Psoas muscle (tissue), 8 donors: ENCODE measurements around the gene CSF3R. TPM values are rescaled to one million over a fixed set of nuclear protein-coding genes. Genes with fewer than 3 reads are reported as not detected.
A peak's percentile ranks its signal among the peaks of the same experiment; 100 is the strongest.

Experiments used
- ATAC-seq, 4 donors: fragments of 200-7000 bp; cut with Tn5 transposase; one replicate each; pipeline ENCODE4 v1.9.1; 2020; ENCODE audit warnings: moderate library complexity in 3 of 4, mild to moderate bottlenecking in 2 of 4
- DNase-seq, 2 donors: peaks; one replicate each; pipeline ENCODE4 v3.0.0-alpha.2; 2020
- H3K27ac ChIP-seq: fragments of 200-600 bp; one replicate; pipeline ENCODE4 v1.8.0; 2022
- H3K27me3 ChIP-seq, 3 donors: fragments of 200-600 bp in 1 of 3; one replicate each; pipeline versions ENCODE4 v1.6.1 to v1.8.0; 2013 to 2022; ENCODE audit warnings: low read length in 2 of 3, mild to moderate bottlenecking in 2 of 3, moderate library complexity in 1 of 3; ENCODE audit not compliant: insufficient read depth in 3 of 3
- H3K36me3 ChIP-seq, 2 donors: fragments of 200-600 bp in 1 of 2; one replicate each; pipeline versions ENCODE4 v1.6.1 to v1.8.0; 2013 to 2022; ENCODE audit warnings: low read depth in 1 of 2, mild to moderate bottlenecking in 1 of 2, moderate library complexity in 1 of 2; ENCODE audit not compliant: insufficient read depth in 1 of 2
- H3K4me1 ChIP-seq: fragments of 200-600 bp; one replicate; pipeline ENCODE4 v1.8.0; 2022
- H3K4me3 ChIP-seq: fragments of 200-600 bp; one replicate; pipeline ENCODE4 v1.8.0; 2022; ENCODE audit warnings: mild to moderate bottlenecking
- H3K9me3 ChIP-seq: fragments of 200-600 bp; one replicate; pipeline ENCODE4 v1.8.0; 2022
- WGBS, 3 donors: extraction: QIAGEN DNeasy Blood & Tissue Kit; methylation state at CpG; one replicate each; pipeline versions ENCODE4 v1.1.6 to v1.1.7; 2013; 5-methylcytosine and 5-hydroxymethylcytosine counted together
- intact Hi-C, 2 donors: fragments of 100-400 bp; cut with DNase I; formaldehyde crosslinking; loops; one replicate each; pipeline versions ENCODE4 v1.11.0 to v1.14.2; 2022
- polyA plus RNA-seq, 3 donors: library from polyadenylated mRNA; stranded (reverse); fragments of 200-250 nt; gene quantifications; one replicate each; pipeline ENCODE4 v1.2.3, GENCODE V29; 2013
- total RNA-seq, 4 donors: library from RNA; stranded (reverse); fragmentation: NEBNext Ultra II Directional in 2 of 4; extraction: Animal tissue kit (Norgen Biotek cat#: 25700) in 2 of 4; gene quantifications; one replicate each; pipeline versions ENCODE4 v1.2.1 to v1.2.4, GENCODE V29; 2021 to 2023
- TF ChIP-seq, protein P1 (sequence below): fragments of 200-600 bp; IDR thresholded peaks from one replicate; pipeline ENCODE4 v1.8.0; 2022; ENCODE audit warnings: antibody characterized with exemption
- donor health status: healthy with polysubstance abuse.
- donor health status: DM: no; HTN: no; CAD: no; lungs with moderate emphysema.
- donor health status: Bipolar disorder and iron deficiency.
- donor health status: healthy.
- donor health status: DM: yes; HTN: yes; CAD: no.
- donor health status: DM: no; HTN: no; CAD: no.
- donor health status: DM: no; HTN: no; CAD: no.
- donor health status: DM: yes; HTN: yes; CAD: no.

Gene CSF3R
- total and polyA plus RNA-seq, 7 donors: 0.52 to 6.5 (median 1.9) TPM

DNA sequence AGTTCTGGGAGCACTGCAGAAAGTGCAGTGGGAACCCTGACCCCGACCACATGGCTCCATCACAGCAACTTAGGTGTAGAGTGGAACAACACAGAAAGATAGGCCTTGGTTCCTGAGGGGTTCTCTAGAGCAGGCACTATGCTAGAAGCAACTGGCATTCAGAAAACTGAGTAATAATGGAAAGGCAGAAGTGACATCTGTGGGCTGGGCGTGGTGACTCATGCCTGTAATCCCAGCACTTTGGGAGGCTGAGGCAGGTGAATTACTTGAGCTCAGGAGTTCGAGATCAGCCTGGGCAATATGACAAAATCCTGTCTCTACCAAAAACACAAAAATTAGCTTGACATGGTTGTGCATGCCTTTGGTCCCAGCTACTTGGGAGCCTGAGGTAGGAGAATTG is 23.8 kb downstream of the CSF3R start:
- 87 to 94% (median 91%) methylated on average over 3 of the region's 3 CpGs for WGBS, 3 donors
- Histone ChIP-seq H3K27ac (no peak overlapping the region), H3K36me3 (peaks cover 33 to 85% of the 10 kb centered on the region in 2 donors), H3K27me3 (no peaks in the 10 kb centered on the region), H3K9me3 (no peaks in the 10 kb centered on the region), H3K4me3 (no peak overlapping the region), H3K4me1 (peaks cover 9% of the 10 kb centered on the region)
- TF ChIP-seq, protein P1, sequence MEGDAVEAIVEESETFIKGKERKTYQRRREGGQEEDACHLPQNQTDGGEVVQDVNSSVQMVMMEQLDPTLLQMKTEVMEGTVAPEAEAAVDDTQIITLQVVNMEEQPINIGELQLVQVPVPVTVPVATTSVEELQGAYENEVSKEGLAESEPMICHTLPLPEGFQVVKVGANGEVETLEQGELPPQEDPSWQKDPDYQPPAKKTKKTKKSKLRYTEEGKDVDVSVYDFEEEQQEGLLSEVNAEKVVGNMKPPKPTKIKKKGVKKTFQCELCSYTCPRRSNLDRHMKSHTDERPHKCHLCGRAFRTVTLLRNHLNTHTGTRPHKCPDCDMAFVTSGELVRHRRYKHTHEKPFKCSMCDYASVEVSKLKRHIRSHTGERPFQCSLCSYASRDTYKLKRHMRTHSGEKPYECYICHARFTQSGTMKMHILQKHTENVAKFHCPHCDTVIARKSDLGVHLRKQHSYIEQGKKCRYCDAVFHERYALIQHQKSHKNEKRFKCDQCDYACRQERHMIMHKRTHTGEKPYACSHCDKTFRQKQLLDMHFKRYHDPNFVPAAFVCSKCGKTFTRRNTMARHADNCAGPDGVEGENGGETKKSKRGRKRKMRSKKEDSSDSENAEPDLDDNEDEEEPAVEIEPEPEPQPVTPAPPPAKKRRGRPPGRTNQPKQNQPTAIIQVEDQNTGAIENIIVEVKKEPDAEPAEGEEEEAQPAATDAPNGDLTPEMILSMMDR: no peak
- peak in 1 of 4 donors; percentile 33 for ATAC-seq
- intact Hi-C loops: no loop called here
- DNase-seq: no peak

DNA sequence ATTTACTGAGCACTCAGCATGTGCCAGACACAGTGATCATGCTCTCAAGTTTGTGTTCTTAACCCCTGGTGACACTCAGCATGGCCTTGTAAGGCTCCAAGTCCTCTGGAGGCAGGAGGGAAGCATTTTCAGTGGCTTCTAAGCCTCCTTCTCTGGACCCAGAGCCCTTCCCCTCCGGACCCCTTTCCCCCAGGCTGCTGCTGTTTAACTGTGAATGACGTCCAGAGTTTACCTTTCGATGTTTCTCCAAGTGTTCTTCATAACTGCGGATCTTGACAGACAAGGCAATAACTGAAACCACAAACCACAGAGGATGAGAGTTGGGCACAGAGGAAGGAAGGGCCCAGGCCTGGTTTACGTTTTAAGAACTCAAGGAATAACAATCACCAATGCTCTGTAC is 25.0 kb downstream of the CSF3R start:
- no peak for ATAC-seq
- peaks cover 33 to 86% of the 10 kb centered on the region in 2 donors for H3K36me3 ChIP-seq
- no peak for DNase-seq
- TF ChIP-seq, protein P1: no peak
- no peaks in the 10 kb centered on the region for H3K9me3 ChIP-seq
- intact Hi-C loops: no loop called here
- no peaks in the 10 kb centered on the region for H3K27me3 ChIP-seq
- H3K27ac ChIP-seq: no peak overlapping the region
- peaks cover under 1% of the 10 kb centered on the region for H3K4me1 ChIP-seq
- no peak overlapping the region for H3K4me3 ChIP-seq
- WGBS, 3 donors: 82 to 89% (median 83%) methylated on average over 5 of the region's 5 CpGs

DNA sequence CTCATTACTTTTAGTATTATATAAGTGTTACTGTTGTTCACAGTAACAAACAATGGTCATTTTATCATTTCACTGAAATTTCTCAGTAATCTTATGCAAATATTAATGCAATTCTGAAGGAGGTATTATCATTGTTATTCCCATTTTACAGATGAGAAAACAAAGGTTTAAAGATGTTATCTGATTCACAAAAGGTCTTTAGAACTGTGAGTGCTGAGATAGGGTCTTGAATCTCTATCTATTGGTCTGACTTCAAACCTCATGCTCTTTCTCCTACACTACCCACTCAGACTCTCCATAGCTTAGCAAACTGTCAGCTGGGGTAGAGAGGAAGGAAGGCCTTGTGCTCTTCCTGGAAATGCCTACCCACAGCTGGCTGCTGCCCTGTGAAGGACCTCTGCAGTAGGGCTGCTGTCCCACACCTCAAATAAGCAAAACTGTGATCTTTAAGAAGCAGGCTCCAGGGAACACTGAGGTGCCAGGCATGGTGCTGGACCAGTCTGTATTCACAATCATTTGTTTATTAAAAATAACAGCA is 26.3 kb downstream of the CSF3R start:
- Histone ChIP-seq H3K4me3 (no peak overlapping the region), H3K9me3 (no peaks in the 10 kb centered on the region), H3K27ac (no peak overlapping the region), H3K36me3 (peaks cover 28 to 75% of the 10 kb centered on the region in 2 donors), H3K4me1 (no peaks in the 10 kb centered on the region), H3K27me3 (no peaks in the 10 kb centered on the region)
- intact Hi-C loops: no loop called here
- no peak for DNase-seq
- ATAC-seq: no peak
- TF ChIP-seq, protein P1: no peak

DNA sequence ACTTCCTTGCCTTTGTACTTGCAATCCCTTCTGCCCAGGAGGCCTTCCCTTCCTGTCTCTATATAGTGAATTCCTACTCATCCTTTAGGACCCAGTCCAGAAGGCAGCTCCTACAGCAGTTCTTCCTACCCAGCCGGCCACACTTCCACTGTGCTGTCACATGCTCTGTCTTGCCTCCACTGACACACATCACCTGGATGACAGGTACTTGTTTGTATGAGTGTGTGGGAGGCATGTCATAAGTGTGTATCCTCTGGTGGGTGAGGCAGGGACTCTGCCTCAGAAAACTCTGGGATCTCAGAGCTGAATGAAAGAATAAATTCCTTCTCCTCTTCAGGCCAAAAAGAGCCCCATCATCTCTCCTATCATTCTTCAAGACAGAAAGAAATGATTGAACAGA is 27.3 kb downstream of the CSF3R start:
- no peaks in the 10 kb centered on the region for H3K4me1 ChIP-seq
- no peak overlapping the region for H3K27ac ChIP-seq
- intact Hi-C loops: no loop called here
- no peaks in the 10 kb centered on the region for H3K27me3 ChIP-seq
- no peaks in the 10 kb centered on the region for H3K9me3 ChIP-seq
- 52 to 91% (median 77%) methylated on average over 1 of the region's 1 CpG for WGBS, 3 donors
- ATAC-seq (no peak), DNase-seq (no peak)
- no peak overlapping the region for H3K4me3 ChIP-seq
- peaks cover 22 to 64% of the 10 kb centered on the region in 2 donors for H3K36me3 ChIP-seq
- TF ChIP-seq, protein P1: no peak
